Activated CD4-positive, alpha-beta T cell treated with anti-CD3 and anti-CD28 coated beads, Interleukin-2, amount 50 U/mL, for 24 hours (primary cell): ENCODE results near the gene DNMT3B.
A peak's percentile ranks its signal among the peaks of the same experiment; 100 is the strongest.
"Not testable (repeated sequence)": the region's sequence is repeated elsewhere in the genome, so short reads cannot be mapped to it uniquely, and the experiment has no call there.

Experiments
- DNase-seq, 2 donors: peaks; one replicate each; pipeline ENCODE4 v3.0.0-alpha.2; 2020; ENCODE audit warnings: low read depth in 1 of 2, low spot score in 1 of 2

Gene DNMT3B

GRCh38 chr20:32789896-32790750 lies 27.9 kb downstream of the DNMT3B start:
- peak; percentile 41 to 70 for DNase-seq

- no peak for DNase-seq
Measured at GRCh38 chr20:32790751-32791057, 28.5 kb downstream of the DNMT3B start.

- no peak for DNase-seq
Measured at GRCh38 chr20:32792316-32792715, 30.1 kb downstream of the DNMT3B start.

GRCh38 chr20:32792731-32793458 lies 30.7 kb downstream of the DNMT3B start:
- no peak for DNase-seq

- DNase-seq: no peak
Measured at GRCh38 chr20:32796383-32796948, 34.3 kb downstream of the DNMT3B start.

- no peak for DNase-seq
Measured at GRCh38 chr20:32796981-32797451, 34.8 kb downstream of the DNMT3B start.

- not testable (repeated sequence) for DNase-seq
Measured at GRCh38 chr20:32797571-32797970, 35.4 kb downstream of the DNMT3B start.

- DNase-seq: no peak
Measured at GRCh38 chr20:32798046-32798981, 36.1 kb downstream of the DNMT3B start.

- no peak for DNase-seq
Measured at GRCh38 chr20:32803092-32803491, 40.9 kb downstream of the DNMT3B start.

GRCh38 chr20:32804022-32804715 lies 42.0 kb downstream of the DNMT3B start:
- no peak for DNase-seq

GRCh38 chr20:32804817-32805216 lies 42.6 kb downstream of the DNMT3B start:
- no peak for DNase-seq

- no peak for DNase-seq
Measured at GRCh38 chr20:32805721-32806120, 43.5 kb downstream of the DNMT3B start.

GRCh38 chr20:32806356-32806755 lies 44.2 kb downstream of the DNMT3B start:
- no peak for DNase-seq

- DNase-seq: no peak
Measured at GRCh38 chr20:32807706-32808105, 45.5 kb downstream of the DNMT3B start.

GRCh38 chr20:32808438-32808837 lies 46.3 kb downstream of the DNMT3B start:
- no peak for DNase-seq

- no peak for DNase-seq
Measured at GRCh38 chr20:32809907-32810306, 47.7 kb downstream of the DNMT3B start.

- no peak for DNase-seq
Measured at GRCh38 chr20:32810941-32811340, 48.8 kb downstream of the DNMT3B start.

GRCh38 chr20:32811886-32812285 lies 49.7 kb downstream of the DNMT3B start:
- no peak for DNase-seq

GRCh38 chr20:32819992-32820697 lies 58.0 kb downstream of the DNMT3B start:
- DNase-seq: peak; percentile 80 to 84
